ENCODE results near the gene MTX3.

Gene MTX3

DNA sequence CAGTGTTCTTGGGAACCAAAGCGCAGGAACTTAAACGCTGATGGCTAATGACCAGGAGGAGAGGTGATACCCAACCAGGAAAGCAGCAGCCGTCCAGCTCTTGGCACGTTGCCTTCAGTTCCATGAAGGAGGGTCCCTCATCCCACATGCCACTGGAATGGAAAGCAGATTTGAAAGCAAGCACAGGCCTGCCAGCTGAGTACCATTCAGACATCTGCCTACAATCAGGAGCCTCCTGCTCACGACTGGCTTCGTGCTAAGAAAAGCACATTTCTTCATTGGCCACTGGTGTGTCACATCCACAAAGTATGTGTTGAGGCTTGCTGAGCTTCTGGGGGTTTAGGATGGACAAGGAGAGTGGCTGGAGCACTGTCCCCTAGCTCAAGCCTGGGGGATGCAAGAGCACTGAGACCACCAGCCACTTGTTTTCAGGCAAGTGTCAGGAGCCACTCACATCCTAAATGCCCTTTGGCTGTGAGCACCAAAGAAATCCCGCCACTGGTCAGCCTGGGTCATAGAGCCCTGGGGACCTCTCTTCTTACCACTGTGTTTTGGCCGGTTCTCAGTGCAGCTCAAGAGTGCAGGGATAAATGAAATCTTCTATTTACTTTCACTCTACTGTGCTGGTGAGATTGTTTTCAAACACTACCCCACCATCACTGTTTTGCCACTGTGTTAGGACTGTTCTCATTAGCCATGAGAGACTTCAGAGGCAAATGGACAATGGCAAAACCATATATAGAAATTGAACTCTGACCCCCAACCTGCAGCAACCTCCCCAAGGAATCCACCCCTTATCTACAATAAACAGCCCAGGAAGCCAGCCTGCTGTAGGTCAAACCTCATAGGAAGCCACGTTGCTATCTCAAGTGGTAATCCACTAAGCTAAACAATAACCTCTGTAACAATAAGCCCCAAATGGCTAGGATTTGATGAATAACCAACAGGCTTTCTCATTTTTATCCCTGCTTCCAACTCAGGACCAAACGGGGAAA, 58.3 kb downstream of the MTX3 start:
- no peak for DNase-seq

DNA sequence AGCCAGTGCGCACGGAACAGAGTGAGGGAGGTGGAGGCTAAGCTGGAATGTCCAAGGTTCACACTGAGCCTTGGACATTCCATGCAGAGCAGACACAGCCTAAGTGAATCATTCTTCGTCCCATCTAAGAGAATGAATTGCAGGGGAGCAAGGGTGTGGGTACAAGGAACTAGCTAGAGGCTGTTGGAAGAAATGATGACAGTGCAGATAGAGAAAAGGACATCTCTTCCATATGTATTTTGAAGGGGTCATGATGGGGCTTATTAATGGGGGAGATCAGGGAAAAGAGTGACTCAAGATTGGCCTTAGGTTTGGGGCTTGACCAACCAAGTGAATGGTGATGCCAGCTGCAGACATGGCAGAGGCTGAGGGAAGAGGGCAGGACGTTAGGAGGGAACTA, 59.2 kb downstream of the MTX3 start:
- DNase-seq, result no peak

DNA sequence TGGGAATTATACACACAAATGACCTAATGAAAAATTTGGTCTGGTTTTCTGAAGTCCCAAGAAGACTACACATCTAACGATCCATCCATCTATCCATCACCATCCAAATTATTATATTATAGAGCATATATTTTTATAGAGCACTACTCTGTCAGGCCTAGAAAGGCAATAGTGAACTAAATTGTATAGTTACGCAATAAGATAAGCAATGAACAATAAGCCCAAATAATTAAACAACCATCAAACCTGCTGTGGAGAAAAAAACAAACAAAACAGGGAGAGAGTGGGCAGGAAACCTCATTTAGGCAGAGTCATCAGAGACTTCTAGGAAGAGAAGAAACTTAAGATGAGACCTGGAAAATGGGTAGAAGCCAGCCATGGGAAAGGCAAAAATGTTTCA, 59.7 kb downstream of the MTX3 start:
- no peak for DNase-seq

DNA sequence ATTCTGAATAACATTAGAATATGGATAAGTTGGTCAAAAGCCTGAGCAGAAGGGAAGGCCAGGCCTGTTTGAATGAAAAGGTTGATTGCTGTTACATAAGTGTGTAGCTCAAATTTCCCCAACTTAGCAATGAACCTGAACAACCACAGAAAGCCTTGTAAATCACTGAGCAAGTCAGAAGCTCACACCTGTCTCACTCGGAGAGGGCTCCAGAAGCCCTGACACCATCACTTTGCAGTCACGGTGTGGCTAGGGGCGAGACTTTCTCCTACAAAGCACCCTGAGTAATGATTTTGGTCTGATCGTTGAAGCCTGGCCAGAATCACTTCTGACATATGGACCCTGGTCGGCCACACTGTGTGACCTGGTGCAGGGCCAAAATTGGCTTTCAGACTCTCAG, 62.0 kb downstream of the MTX3 start:
- DNase-seq, result no peak
